Common myeloid progenitor, CD34-positive (primary cell): ENCODE data around the gene FBXO34.

Experiments used
- CTCF ChIA-PET: fragments of 350-600 bp; sonication (Branson Sonifier 250); formaldehyde crosslinking; loops from one replicate; lab custom pipeline; 2021; ENCODE audit warnings: antibody characterized with exemption; lab: Charles Lee
- POLR2A ChIA-PET: fragments of 350-600 bp; sonication (Branson Sonifier 250); formaldehyde crosslinking; loops from one replicate; lab custom pipeline; 2021; ENCODE audit warnings: antibody characterized with exemption; lab: Charles Lee
- DNase-seq, 3 donors: peaks; one replicate each; pipeline versions ENCODE4 v3.0.0 to v3.0.0-alpha.2; 2013
- H3K27ac ChIP-seq, 2 experiments: 1 replicate in 1 of 2; 2 replicates in 1 of 2; pipeline ENCODE4 v1.7.0; 2013; ENCODE audit warnings: inconsistent platforms in 2 of 2, low read length in 2 of 2, mild to moderate bottlenecking in 2 of 2, low read depth in 1 of 2, moderate library complexity in 1 of 2; ENCODE audit not compliant: severe bottlenecking in 2 of 2, insufficient read depth in 1 of 2, poor library complexity in 1 of 2
- H3K27me3 ChIP-seq, 5 experiments: replicated peaks in 2 of 5; 1 replicate in 3 of 5; 2 replicates in 2 of 5; pipeline versions ENCODE4 v1.6.1 to v1.7.0; 2013; ENCODE audit warnings: low read length in 4 of 5, mild to moderate bottlenecking in 2 of 5, moderate library complexity in 2 of 5, inconsistent platforms in 1 of 5; ENCODE audit not compliant: insufficient read depth in 5 of 5, control insufficient read depth in 4 of 5
- H3K36me3 ChIP-seq, 4 experiments: 1 replicate in 2 of 4; 2 replicates in 2 of 4; pipeline versions ENCODE4 v1.6.1 to v1.7.0; 2013; ENCODE audit warnings: low read length in 3 of 4, control low read depth in 1 of 4, mild to moderate bottlenecking in 1 of 4; ENCODE audit not compliant: control insufficient read depth in 4 of 4, insufficient read depth in 4 of 4
- H3K4me1 ChIP-seq, 4 experiments: 1 replicate in 3 of 4; 2 replicates in 1 of 4; pipeline versions ENCODE4 v1.6.1 to v1.7.1; 2013; ENCODE audit warnings: low read length in 3 of 4, mild to moderate bottlenecking in 3 of 4, control low read depth in 1 of 4, inconsistent platforms in 1 of 4, moderate library complexity in 1 of 4; ENCODE audit not compliant: control insufficient read depth in 4 of 4, insufficient read depth in 4 of 4; ENCODE audit errors: control extremely low read depth in 1 of 4
- H3K4me3 ChIP-seq, 7 experiments: 1 replicate in 4 of 7; 2 replicates in 3 of 7; pipeline versions ENCODE4 v1.5.1 to v1.7.0; 2013; ENCODE audit warnings: mild to moderate bottlenecking in 7 of 7, low read length in 6 of 7, moderate library complexity in 6 of 7, inconsistent platforms in 2 of 7, low read depth in 2 of 7, control low read depth in 1 of 7; ENCODE audit not compliant: insufficient read depth in 4 of 7, control insufficient read depth in 1 of 7; ENCODE audit errors: extremely low read depth in 1 of 7
- H3K9me3 ChIP-seq, 5 experiments: 1 replicate in 4 of 5; 2 replicates in 1 of 5; pipeline versions ENCODE4 v1.6.1 to v1.7.1; 2013; ENCODE audit warnings: low read length in 4 of 5, mild to moderate bottlenecking in 2 of 5, inconsistent platforms in 1 of 5, low read depth in 1 of 5, moderate library complexity in 1 of 5; ENCODE audit not compliant: control insufficient read depth in 4 of 5, insufficient read depth in 2 of 5; ENCODE audit errors: control extremely low read depth in 1 of 5
- WGBS: methylation state at CpG from one replicate; pipeline ENCODE4 v1.1.5; 2013; ENCODE audit not compliant: insufficient coverage; 5-methylcytosine and 5-hydroxymethylcytosine counted together

The FBXO34 gene

DNA sequence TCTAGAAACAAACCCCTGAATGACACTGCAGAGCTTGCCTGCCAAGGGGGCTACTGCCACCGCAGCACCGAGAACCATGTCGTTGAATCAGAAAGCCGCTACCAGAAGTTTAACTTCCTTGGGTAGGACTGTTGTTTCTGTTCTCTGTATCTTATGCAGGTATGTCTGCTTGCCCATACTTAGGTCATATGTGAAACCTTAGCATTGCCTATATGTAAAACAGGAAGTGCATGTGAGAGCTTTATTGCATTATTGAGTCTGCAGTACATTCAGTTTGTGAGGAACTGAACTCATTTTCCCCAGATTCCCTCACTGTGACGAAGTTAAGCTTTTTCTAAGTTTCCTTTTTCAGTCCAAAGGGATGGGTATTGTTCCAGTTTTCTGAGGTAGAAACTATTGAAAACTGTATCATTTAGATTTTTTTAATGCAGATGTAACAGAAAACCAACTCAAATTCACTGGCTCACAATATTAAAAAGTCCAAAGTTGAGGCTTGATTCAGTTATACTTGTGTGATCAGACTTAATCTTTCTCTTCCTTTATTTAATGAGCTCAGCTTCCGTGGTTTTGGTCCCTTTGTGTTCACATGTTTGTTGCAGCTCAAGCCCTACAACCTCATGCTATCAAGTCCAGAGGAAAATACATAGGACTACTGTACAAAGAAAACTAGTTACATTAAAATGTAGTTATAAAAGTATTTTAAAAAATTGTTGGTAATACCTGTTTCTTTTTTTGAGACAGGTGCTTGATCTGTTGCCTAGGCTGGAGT is 6.9 kb downstream of the FBXO34 start:
- H3K9me3 ChIP-seq: no peaks in the 10 kb centered on the region
- H3K4me1 ChIP-seq: peaks cover 10 to 32% (median 22%) of the 10 kb centered on the region in 4 experiments
- 40% methylated on average over 1 of the region's 6 CpGs for WGBS
- peak in 2 of 3 donors; percentile 65 to 71 for DNase-seq
- ChIA-PET CTCF (interaction anchor here (1.0 to 1.6 kb wide), 2 partner anchors 8 to 14 kb away, joined by 3 to 8 read pairs; partner anchors contain the start of gene FBXO34), POLR2A (no interaction called here)
- H3K27ac ChIP-seq: peak overlapping the region in 1 of 2 experiments; percentile 28
- H3K4me3 ChIP-seq: peak overlapping the region in 3 of 7 experiments; percentile 25 to 45 (median 33)
- no peaks in the 10 kb centered on the region for H3K27me3 ChIP-seq
- peaks cover 0 to 3% (median 1%) of the 10 kb centered on the region in 4 experiments for H3K36me3 ChIP-seq

DNA sequence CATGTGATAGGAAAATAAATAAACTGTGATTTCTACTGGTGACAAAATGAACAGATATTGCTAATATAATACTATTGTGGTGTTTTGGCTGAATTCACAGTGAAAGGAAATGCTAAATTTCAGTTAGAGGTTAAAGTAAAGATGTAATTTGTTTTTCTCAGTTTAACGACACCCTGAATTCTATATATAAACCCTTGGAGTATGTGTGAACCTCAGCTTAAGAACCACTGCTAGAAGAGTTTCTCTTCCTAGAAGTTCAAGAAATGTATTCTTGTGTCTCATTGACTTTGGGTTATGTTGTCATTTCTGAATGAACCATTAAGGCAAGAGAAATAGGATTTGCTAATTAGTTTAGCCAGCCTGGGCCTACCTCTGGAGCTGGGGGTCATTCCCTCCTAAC is 8.2 kb downstream of the FBXO34 start:
- Histone ChIP-seq H3K9me3 (no peaks in the 10 kb centered on the region), H3K27me3 (no peaks in the 10 kb centered on the region), H3K4me3 (no peak overlapping the region), H3K36me3 (peaks cover 0 to 3% (median 1%) of the 10 kb centered on the region in 4 experiments), H3K27ac (no peak overlapping the region), H3K4me1 (peaks cover 7 to 27% (median 16%) of the 10 kb centered on the region in 4 experiments)
- no peak for DNase-seq
- WGBS: 100% methylated on average over 1 of the region's 1 CpG
- ChIA-PET CTCF (interaction anchor here (1.1 to 1.6 kb wide), 2 partner anchors 9 to 53 kb away, joined by 3 to 8 read pairs; partner anchors contain the start of gene FBXO34), POLR2A (no interaction called here)

DNA sequence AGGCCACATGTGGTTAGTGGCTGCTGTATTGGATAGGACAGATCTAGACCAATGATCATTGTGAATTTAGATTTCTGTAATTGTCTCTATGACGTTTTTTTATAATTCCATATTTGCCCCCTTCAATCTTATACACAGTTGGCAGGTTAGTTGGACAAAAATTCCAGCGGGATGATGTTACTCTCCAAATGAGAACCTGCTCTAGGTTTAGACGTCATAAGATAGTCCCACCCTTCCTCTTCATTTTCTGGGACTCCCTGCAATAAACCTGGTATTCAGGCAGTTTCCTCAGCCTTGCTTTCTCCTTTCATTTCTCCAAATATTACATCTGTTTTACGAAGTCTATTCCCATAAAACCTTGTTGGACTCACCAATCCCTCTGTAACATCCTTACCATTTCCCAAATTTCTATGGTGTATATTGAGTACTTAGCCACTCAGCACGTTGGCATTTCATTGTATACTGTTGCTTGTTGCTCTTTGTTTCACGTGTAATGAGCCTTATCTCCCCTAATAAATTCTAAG is 10.2 kb downstream of the FBXO34 start:
- peaks cover 0 to 3% (median 1%) of the 10 kb centered on the region in 4 experiments for H3K36me3 ChIP-seq
- 95% methylated on average over 2 of the region's 6 CpGs for WGBS
- ChIA-PET CTCF (interaction anchor here (0.6 to 1.2 kb wide), 3 partner anchors 11 to 37 kb away, joined by 3 read pairs; no protein-coding TSS in a partner anchor), POLR2A (no interaction called here)
- H3K4me1 ChIP-seq: peaks cover 3 to 22% (median 15%) of the 10 kb centered on the region in 4 experiments
- no peaks in the 10 kb centered on the region for H3K27me3 ChIP-seq
- no peak overlapping the region for H3K27ac ChIP-seq
- H3K9me3 ChIP-seq: no peaks in the 10 kb centered on the region
- H3K4me3 ChIP-seq: no peak overlapping the region
- no peak for DNase-seq

DNA sequence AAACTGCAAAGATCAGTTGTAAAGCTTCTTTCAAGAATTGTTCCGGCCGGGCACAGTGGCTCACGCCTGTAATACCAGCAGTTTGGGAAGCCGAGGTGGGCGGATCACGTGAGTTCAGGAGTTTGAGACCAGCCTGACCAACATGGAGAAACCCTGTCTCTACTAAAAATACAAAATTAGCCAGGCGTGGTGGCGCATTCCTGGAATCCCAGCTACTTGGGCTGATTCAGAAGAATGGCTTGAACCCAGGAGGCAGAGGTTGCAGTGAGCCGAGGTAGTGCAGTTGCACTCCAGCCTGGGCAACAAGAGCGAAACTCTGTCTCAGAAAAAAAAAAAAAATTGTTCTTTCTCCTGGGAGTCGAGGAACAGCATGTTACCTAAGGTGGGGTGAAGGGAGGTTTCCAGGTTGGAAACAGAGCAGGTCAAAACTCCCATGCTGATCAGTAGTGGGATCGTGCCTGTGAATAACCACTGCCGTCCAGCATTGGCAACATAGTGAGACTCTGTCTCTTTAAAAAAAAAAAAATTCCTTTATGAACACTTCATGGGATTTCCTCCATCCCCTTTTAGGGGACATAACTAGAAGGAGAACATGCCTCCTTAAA is 13.9 kb downstream of the FBXO34 start:
- H3K9me3 ChIP-seq: no peaks in the 10 kb centered on the region
- DNase-seq: no peak
- H3K27me3 ChIP-seq: no peaks in the 10 kb centered on the region
- ChIA-PET POLR2A (interaction anchor here (0.6 to 2.1 kb wide), 4 partner anchors 13 to 686 kb away, joined by 4 to 5 read pairs (median 4); no protein-coding TSS in a partner anchor), CTCF (interaction anchor here (2.7 kb wide), 1 partner anchor 12 kb away, joined by 8 read pairs; no protein-coding TSS in a partner anchor)
- no peak overlapping the region for H3K27ac ChIP-seq
- peaks cover 0 to 3% (median 1%) of the 10 kb centered on the region in 4 experiments for H3K36me3 ChIP-seq
- no peaks in the 10 kb centered on the region for H3K4me1 ChIP-seq
- H3K4me3 ChIP-seq: no peak overlapping the region
- 98% methylated on average over 13 of the region's 13 CpGs for WGBS

DNA sequence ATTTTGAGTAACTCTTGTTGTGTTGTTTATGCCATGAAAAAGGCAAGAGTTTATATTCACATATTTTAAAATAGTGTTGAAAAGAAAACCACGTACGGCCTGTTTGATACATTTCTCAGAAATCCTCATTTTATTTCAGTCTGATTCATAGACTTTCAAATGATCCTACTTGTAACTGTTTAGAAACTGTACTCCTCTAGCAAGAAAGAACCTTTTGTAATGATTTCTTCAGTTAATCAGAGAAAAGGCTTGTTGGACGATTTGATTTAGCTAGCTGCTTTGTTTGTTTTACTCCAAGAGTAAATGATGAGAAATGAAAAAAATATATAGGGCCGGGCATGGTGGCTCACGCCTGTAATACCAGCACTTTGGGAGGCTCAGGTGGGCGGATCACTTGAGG is 17.2 kb downstream of the FBXO34 start:
- H3K36me3 ChIP-seq: no peaks in the 10 kb centered on the region
- no peaks in the 10 kb centered on the region for H3K27me3 ChIP-seq
- ChIA-PET CTCF (interaction anchor here (0.6 kb wide), 1 partner anchor 193 kb away, joined by 3 read pairs; no protein-coding TSS in a partner anchor), POLR2A (interaction anchor here (0.6 to 0.8 kb wide), 2 partner anchors 222 to 516 kb away, joined by 3 read pairs; no protein-coding TSS in a partner anchor)
- no peak overlapping the region for H3K4me3 ChIP-seq
- no peaks in the 10 kb centered on the region for H3K4me1 ChIP-seq
- H3K9me3 ChIP-seq: no peaks in the 10 kb centered on the region
- no peak for DNase-seq
- no peak overlapping the region for H3K27ac ChIP-seq
- 78% methylated on average over 2 of the region's 6 CpGs for WGBS

DNA sequence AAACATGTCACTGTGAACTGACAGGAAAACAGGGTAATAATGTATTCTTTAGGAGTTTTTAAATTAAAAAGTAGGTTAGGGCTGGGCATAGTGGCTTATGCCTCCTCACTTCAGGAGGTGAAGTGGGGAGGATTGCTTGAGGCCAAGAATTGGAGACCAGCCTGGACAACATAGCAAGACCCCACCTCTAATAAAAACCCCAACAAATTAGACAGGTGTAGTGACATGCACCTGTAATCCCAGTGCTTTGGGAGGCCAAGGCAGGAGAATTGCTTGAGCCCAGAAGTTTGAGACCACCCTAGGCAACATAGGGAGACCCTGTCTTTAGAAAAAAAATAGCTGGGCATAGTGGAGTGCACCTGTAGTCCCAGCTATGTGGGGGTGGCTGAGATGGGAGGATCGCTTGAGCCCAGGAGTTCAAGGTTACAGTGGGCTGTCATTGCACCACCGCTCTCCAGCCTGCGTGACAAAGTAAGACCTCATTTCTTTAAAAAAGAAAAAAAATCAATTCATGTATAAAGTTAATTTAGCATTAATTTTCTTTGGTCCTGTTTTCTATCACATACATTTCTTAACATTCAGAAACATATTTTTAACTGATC is 20.4 kb downstream of the FBXO34 start:
- Histone ChIP-seq H3K9me3 (no peaks in the 10 kb centered on the region), H3K36me3 (no peaks in the 10 kb centered on the region), H3K4me3 (no peak overlapping the region), H3K27ac (no peak overlapping the region), H3K4me1 (peaks cover 0 to 2% (median under 1%) of the 10 kb centered on the region in 4 experiments), H3K27me3 (no peaks in the 10 kb centered on the region)
- DNase-seq: no peak
- POLR2A ChIA-PET: no interaction called here
- no CpG with 5 or more reads among the region's 3 CpGs for WGBS
- CTCF ChIA-PET: interaction anchor here (0.5 to 1.6 kb wide), 7 partner anchors 8 to 63 kb away, joined by 3 to 4 read pairs (median 3); no protein-coding TSS in a partner anchor
